CD8-positive, alpha-beta memory T cell (primary cell): Measurements from ENCODE around the gene LMX1A. TPM values are rescaled to one million over a fixed set of nuclear protein-coding genes. Genes with fewer than 3 reads are reported as not detected.

Source experiments
- CTCF ChIA-PET: fragments of 350-600 bp; sonication (Branson Sonifier 250); formaldehyde crosslinking; loops from one replicate; lab custom pipeline; 2021; ENCODE audit warnings: antibody characterized with exemption; lab: Charles Lee
- POLR2A ChIA-PET: fragments of 350-600 bp; sonication (Branson Sonifier 250); formaldehyde crosslinking; loops from one replicate; lab custom pipeline; 2021; ENCODE audit warnings: antibody characterized with exemption; lab: Charles Lee
- DNase-seq, 5 donors: peaks; one replicate each; pipeline versions ENCODE4 v3.0.0 to v3.0.0-alpha.2; 2020 to 2022; ENCODE audit warnings: mixed read lengths in 1 of 5
- H3K27ac ChIP-seq: one replicate; pipeline ENCODE4 v1.7.0; 2013; ENCODE audit warnings: low read depth, mild to moderate bottlenecking, low read length, moderate library complexity
- H3K27me3 ChIP-seq: 2 replicates; pipeline ENCODE4 v1.7.0; 2013; ENCODE audit warnings: low read length, mild to moderate bottlenecking; ENCODE audit not compliant: insufficient read depth, poor library complexity, severe bottlenecking
- H3K36me3 ChIP-seq: 2 replicates; pipeline ENCODE4 v1.7.0; 2013; ENCODE audit warnings: mild to moderate bottlenecking, low read length, moderate library complexity; ENCODE audit not compliant: insufficient read depth
- H3K4me1 ChIP-seq: 2 replicates; pipeline ENCODE4 v1.7.0; 2013; ENCODE audit warnings: mild to moderate bottlenecking, low read length, moderate library complexity; ENCODE audit not compliant: insufficient read depth
- H3K4me3 ChIP-seq: 2 replicates; pipeline ENCODE4 v1.7.0; 2013; ENCODE audit warnings: mild to moderate bottlenecking, low read length
- H3K9me3 ChIP-seq: 2 replicates; pipeline ENCODE4 v1.7.0; 2013; ENCODE audit warnings: mild to moderate bottlenecking, low read length
- H3K27ac Mint-ChIP-seq, 8 donors: one replicate each; pipeline ENCODE4 v1.8.0; 2020 to 2021; ENCODE audit warnings: mixed read lengths in 8 of 8, mild to moderate bottlenecking in 6 of 8, inconsistent platforms in 3 of 8, moderate library complexity in 3 of 8
- H3K27me3 Mint-ChIP-seq, 2 donors: one replicate each; pipeline ENCODE4 v1.8.0; 2020 to 2021; ENCODE audit warnings: mixed read lengths in 2 of 2, mild to moderate bottlenecking in 1 of 2, moderate library complexity in 1 of 2
- H3K36me3 Mint-ChIP-seq, 3 donors: one replicate each; pipeline ENCODE4 v1.8.0; 2020 to 2021; ENCODE audit warnings: mixed read lengths in 3 of 3, inconsistent platforms in 1 of 3, mild to moderate bottlenecking in 1 of 3
- H3K4me1 Mint-ChIP-seq, 3 donors: one replicate each; pipeline ENCODE4 v1.8.0; 2020 to 2021; ENCODE audit warnings: mixed read lengths in 3 of 3, inconsistent platforms in 1 of 3, mild to moderate bottlenecking in 1 of 3
- H3K4me3 Mint-ChIP-seq, 7 donors: one replicate each; pipeline ENCODE4 v1.8.0; 2020 to 2021; ENCODE audit warnings: mixed read lengths in 7 of 7, mild to moderate bottlenecking in 6 of 7, moderate library complexity in 4 of 7, inconsistent platforms in 2 of 7
- H3K9me3 Mint-ChIP-seq, 5 donors: one replicate each; pipeline ENCODE4 v1.8.0; 2020 to 2022; ENCODE audit warnings: mixed read lengths in 5 of 5, mild to moderate bottlenecking in 3 of 5, moderate library complexity in 2 of 5, inconsistent platforms in 1 of 5
- polyA plus RNA-seq: library from polyadenylated mRNA; unstranded; fragments of 300-500 nt; fragmentation: Illumina TruSeq; gene quantifications from one replicate; pipeline ENCODE4 v1.2.3, GENCODE V29; 2021
- total RNA-seq, 2 experiments: library from RNA; stranded (reverse); gene quantifications; one replicate each; pipeline ENCODE4 v1.2.3, GENCODE V29; 2021

Gene LMX1A
- total and polyA plus RNA-seq, 3 experiments from 2014 or later = not detected

DNA sequence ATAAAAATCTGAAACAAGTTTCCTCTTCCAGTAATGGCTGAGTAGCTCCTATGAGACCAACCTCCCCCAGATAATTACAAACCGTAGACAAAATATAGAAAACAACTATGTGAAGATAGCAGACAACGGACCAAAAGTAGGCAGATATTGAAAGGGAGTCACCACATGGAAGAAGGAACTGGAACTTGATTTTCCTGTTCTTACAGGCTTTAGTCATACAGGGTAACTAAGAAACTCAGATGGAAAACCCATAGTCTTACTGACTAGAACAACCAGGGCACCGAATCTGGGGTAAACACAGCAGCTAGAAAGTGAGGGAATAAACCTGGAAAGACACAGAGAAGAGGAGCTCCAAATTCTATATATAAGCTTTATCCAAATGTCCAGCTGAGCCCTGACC, 26.0 kb downstream of the LMX1A start:
- ChIA-PET CTCF (no interaction called here), POLR2A (no interaction called here)
- no peak overlapping the region for H3K27ac ChIP-seq
- H3K4me3 ChIP-seq = no peak overlapping the region
- H3K36me3 ChIP-seq = no peaks in the 10 kb centered on the region
- peaks cover 14 to 38% of the 10 kb centered on the region in 2 donors for H3K27me3 Mint-ChIP-seq
- no peaks in the 10 kb centered on the region for H3K4me1 ChIP-seq
- no peak for DNase-seq
- no peaks in the 10 kb centered on the region for H3K9me3 ChIP-seq
- H3K36me3 Mint-ChIP-seq = no peaks in the 10 kb centered on the region
- H3K4me3 Mint-ChIP-seq = no peak overlapping the region
- no peaks in the 10 kb centered on the region for H3K4me1 Mint-ChIP-seq
- no peaks in the 10 kb centered on the region for H3K27me3 ChIP-seq
- H3K9me3 Mint-ChIP-seq = peaks cover 0 to 2% (median 0%) of the 10 kb centered on the region in 5 donors
- no peak overlapping the region for H3K27ac Mint-ChIP-seq

DNA sequence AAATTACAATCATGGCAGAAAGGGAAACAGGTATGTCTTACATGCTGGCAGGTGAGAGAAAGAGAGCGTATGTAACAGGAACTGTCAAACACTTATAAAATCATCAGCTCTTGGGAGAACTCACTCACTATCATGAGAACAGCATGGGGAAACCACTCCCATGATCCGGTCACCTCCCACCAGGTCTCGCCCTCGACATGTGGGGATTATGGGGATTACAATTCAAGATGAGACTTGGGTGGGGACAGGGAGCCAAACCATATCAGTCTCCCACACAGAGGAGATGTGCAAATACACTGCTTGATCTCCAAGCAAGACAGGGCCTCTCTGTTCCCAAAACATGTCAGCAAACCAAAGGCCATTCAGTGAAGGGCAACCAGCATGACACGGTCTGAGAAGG, 27.4 kb downstream of the LMX1A start:
- DNase-seq = no peak
- Mint-ChIP-seq H3K4me1 (no peaks in the 10 kb centered on the region), H3K27ac (no peak overlapping the region), H3K36me3 (no peaks in the 10 kb centered on the region), H3K27me3 (peaks cover 20 to 47% of the 10 kb centered on the region in 2 donors), H3K9me3 (peaks cover 0 to 2% (median 0%) of the 10 kb centered on the region in 5 donors), H3K4me3 (no peak overlapping the region)
- H3K9me3 ChIP-seq = no peaks in the 10 kb centered on the region
- H3K27ac ChIP-seq = no peak overlapping the region
- ChIA-PET CTCF (no interaction called here), POLR2A (no interaction called here)
- H3K36me3 ChIP-seq = no peaks in the 10 kb centered on the region
- no peak overlapping the region for H3K4me3 ChIP-seq
- H3K27me3 ChIP-seq = peaks cover 4% of the 10 kb centered on the region
- no peaks in the 10 kb centered on the region for H3K4me1 ChIP-seq

DNA sequence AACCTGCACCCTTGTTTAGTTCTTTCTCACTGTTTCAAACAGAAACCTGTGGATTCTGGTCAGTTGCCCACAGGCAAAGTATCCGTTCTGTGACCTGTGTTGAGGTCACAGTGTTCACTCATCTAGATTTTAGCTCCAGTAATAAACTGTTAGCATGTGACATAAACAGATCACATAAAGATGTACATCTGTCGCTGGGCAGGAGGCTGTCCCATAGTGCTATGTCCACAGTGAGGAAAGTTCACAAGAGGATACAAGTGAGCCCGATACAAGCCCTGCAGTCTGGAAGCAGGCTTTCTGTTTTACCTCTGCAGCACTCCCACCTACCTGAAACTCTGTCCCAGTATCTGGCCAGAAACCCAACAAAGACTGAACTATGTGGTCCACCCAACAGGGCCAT, 28.4 kb downstream of the LMX1A start:
- Mint-ChIP-seq H3K4me3 (no peak overlapping the region), H3K27me3 (peaks cover 19 to 48% of the 10 kb centered on the region in 2 donors), H3K9me3 (peaks cover 0 to 2% (median 0%) of the 10 kb centered on the region in 5 donors), H3K27ac (no peak overlapping the region), H3K36me3 (no peaks in the 10 kb centered on the region), H3K4me1 (no peaks in the 10 kb centered on the region)
- CTCF ChIA-PET = no interaction called here
- DNase-seq = no peak
- no peaks in the 10 kb centered on the region for H3K36me3 ChIP-seq
- H3K27me3 ChIP-seq = peaks cover 4% of the 10 kb centered on the region
- POLR2A ChIA-PET = no interaction called here
- H3K9me3 ChIP-seq = no peaks in the 10 kb centered on the region
- H3K4me1 ChIP-seq = no peaks in the 10 kb centered on the region
- no peak overlapping the region for H3K4me3 ChIP-seq
- H3K27ac ChIP-seq = no peak overlapping the region

DNA sequence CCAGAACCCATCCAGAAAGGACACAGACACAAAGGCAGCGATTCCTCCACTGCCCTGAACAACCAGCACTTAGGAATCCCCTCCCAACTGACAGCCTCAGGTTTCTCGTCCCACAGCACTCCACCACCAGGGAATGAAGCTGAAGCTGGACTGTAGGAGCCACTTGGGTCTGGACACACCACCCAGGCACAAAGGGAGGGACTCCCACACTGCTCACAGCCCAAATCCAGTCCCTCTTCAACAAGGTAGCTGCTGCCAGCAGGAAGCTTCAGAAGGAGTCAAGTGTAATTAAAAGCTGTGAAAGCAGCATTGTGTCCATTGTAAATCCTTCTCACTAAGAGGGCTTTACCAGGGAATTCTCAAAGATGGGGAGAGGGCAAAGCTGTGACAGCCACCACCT, 29.0 kb downstream of the LMX1A start:
- peaks cover 19 to 48% of the 10 kb centered on the region in 2 donors for H3K27me3 Mint-ChIP-seq
- no peaks in the 10 kb centered on the region for H3K36me3 Mint-ChIP-seq
- no peak for DNase-seq
- no peak overlapping the region for H3K27ac ChIP-seq
- peaks cover 4% of the 10 kb centered on the region for H3K27me3 ChIP-seq
- POLR2A ChIA-PET = no interaction called here
- H3K36me3 ChIP-seq = no peaks in the 10 kb centered on the region
- no peaks in the 10 kb centered on the region for H3K9me3 ChIP-seq
- H3K4me3 Mint-ChIP-seq = no peak overlapping the region
- H3K4me1 ChIP-seq = no peaks in the 10 kb centered on the region
- no peaks in the 10 kb centered on the region for H3K4me1 Mint-ChIP-seq
- peaks cover 0 to 2% (median 0%) of the 10 kb centered on the region in 5 donors for H3K9me3 Mint-ChIP-seq
- CTCF ChIA-PET = no interaction called here
- H3K27ac Mint-ChIP-seq = no peak overlapping the region
- no peak overlapping the region for H3K4me3 ChIP-seq

DNA sequence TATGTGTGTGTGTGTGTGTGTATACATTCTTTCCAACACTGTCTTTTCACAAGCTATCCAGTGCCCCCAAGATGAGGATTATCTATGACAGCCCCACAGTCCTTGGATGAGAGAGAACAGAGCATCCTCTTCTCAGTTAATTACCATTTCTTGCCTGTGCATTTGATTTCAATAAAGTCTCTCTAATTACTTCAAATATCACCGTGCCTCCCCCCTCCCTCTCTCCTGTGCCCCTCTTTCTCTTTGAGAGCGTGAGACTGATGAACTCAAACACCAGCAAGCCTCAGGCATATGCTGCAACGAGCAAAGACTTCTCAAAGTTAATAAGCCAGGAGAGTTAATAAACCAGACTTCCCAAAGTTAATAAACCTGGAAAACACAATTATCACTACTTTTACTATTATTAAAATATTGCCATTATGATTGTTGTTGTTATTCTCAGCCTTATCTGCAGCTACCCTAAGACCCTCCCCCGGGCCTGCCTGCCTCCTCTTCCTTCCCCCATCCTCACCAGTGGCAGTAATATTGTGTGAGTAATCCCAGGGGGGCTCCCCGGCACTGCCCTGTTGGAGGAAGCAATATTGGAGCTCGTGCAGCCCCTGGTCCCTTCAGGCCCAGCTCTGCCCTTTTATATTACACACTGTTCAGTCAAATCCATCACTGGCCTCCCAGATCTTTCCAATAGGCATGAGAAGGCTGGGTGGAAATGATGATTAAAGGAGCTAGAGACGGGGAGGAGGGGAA, 30.9 kb downstream of the LMX1A start:
- Mint-ChIP-seq H3K4me3 (no peak overlapping the region), H3K27ac (no peak overlapping the region), H3K4me1 (no peaks in the 10 kb centered on the region), H3K27me3 (peaks cover 23 to 49% of the 10 kb centered on the region in 2 donors), H3K9me3 (no peaks in the 10 kb centered on the region), H3K36me3 (no peaks in the 10 kb centered on the region)
- Histone ChIP-seq H3K4me3 (no peak overlapping the region), H3K4me1 (no peaks in the 10 kb centered on the region), H3K9me3 (no peaks in the 10 kb centered on the region), H3K27me3 (peaks cover 4% of the 10 kb centered on the region), H3K36me3 (no peaks in the 10 kb centered on the region), H3K27ac (no peak overlapping the region)
- POLR2A ChIA-PET = no interaction called here
- CTCF ChIA-PET = no interaction called here
- no peak for DNase-seq

DNA sequence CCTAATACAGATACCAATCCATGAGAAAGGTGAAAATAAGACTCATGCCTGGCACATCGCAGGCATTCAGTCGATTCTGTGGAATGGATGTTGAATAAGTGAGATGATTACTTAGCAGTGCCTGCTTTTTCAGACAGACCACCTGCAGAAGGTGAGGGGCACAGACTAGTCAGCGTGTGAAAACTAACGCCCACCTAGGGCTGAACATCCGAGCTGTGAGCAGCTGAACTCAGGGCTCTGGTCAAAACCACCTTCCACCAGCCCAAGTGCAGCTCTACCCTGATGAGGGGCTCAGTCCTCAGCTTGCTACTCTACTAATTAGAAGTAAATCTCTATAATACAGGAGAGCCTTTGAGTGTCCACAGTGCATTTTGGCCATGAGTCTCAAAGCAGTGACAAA, 32.5 kb downstream of the LMX1A start:
- H3K4me1 Mint-ChIP-seq = no peaks in the 10 kb centered on the region
- DNase-seq = no peak
- H3K27ac Mint-ChIP-seq = no peak overlapping the region
- no peaks in the 10 kb centered on the region for H3K36me3 ChIP-seq
- H3K27ac ChIP-seq = no peak overlapping the region
- no peaks in the 10 kb centered on the region for H3K9me3 ChIP-seq
- H3K4me3 ChIP-seq = no peak overlapping the region
- peaks cover 0 to 3% (median 0%) of the 10 kb centered on the region in 5 donors for H3K9me3 Mint-ChIP-seq
- CTCF ChIA-PET = no interaction called here
- H3K27me3 Mint-ChIP-seq = peaks cover 20 to 51% of the 10 kb centered on the region in 2 donors
- peaks cover 4% of the 10 kb centered on the region for H3K27me3 ChIP-seq
- H3K36me3 Mint-ChIP-seq = no peaks in the 10 kb centered on the region
- H3K4me3 Mint-ChIP-seq = no peak overlapping the region
- POLR2A ChIA-PET = no interaction called here
- no peaks in the 10 kb centered on the region for H3K4me1 ChIP-seq

DNA sequence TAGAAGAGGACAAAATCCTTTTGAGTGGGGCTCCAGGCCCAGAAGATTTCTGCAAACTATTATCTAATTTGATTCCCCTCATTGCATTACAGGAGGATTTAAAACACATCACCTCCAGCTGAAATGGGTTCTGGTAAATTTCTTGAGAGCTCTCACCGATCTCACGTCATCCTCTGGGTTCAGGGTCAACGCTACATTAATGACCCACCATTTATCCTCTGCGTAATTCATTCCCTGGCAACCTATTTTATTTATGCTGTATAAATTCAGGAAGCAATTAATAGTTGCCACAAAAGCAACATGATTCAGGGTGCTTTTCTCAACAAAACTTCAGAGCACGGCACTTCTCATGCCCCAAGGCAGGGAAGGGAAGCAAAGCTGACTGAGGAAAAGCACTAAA, 38.9 kb downstream of the LMX1A start:
- no peak overlapping the region for H3K4me3 ChIP-seq
- Mint-ChIP-seq H3K4me1 (no peaks in the 10 kb centered on the region), H3K36me3 (peaks cover 0 to 1% (median 0%) of the 10 kb centered on the region in 3 donors), H3K9me3 (peaks cover 0 to 3% (median 0%) of the 10 kb centered on the region in 5 donors), H3K27me3 (peaks cover 20 to 47% of the 10 kb centered on the region in 2 donors), H3K27ac (no peak overlapping the region), H3K4me3 (no peak overlapping the region)
- CTCF ChIA-PET = no interaction called here
- no peak overlapping the region for H3K27ac ChIP-seq
- no peaks in the 10 kb centered on the region for H3K27me3 ChIP-seq
- H3K9me3 ChIP-seq = no peaks in the 10 kb centered on the region
- no peaks in the 10 kb centered on the region for H3K4me1 ChIP-seq
- no peak for DNase-seq
- H3K36me3 ChIP-seq = no peaks in the 10 kb centered on the region
- POLR2A ChIA-PET = no interaction called here

DNA sequence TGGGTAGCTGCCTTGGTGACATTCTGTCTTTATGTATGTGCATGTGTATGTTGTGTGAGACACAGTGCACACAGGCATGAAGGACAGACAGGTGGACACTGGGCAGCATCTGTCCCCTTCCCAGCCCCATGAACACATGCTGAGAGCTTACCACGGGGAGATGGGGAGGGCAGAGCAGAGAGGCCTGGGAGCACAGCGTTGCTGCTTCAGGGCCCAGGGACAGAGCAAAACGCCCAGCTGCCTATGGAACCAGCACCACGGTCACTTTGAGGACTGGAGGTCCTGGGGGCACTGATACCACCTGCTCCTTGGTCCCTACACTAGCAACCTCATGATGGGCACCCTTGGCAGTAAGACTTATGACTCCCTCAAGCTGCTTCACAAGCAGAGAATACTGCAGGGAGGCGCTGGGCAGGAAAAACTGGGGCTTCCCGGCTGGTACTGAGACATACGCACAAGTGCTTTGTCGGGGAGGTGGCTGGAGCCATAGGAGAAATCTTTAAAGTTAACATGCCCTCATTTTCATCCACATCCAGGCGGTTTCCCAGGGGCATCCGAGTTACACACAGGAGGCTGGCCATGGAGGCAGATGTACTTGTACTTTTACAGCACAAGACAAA, 40.3 kb downstream of the LMX1A start:
- Mint-ChIP-seq H3K27ac (no peak overlapping the region), H3K4me3 (no peak overlapping the region), H3K27me3 (peaks cover 20 to 47% of the 10 kb centered on the region in 2 donors), H3K36me3 (peaks cover 0 to 1% (median 0%) of the 10 kb centered on the region in 3 donors), H3K4me1 (no peaks in the 10 kb centered on the region), H3K9me3 (peaks cover 0 to 4% (median 0%) of the 10 kb centered on the region in 5 donors)
- no peaks in the 10 kb centered on the region for H3K27me3 ChIP-seq
- no peaks in the 10 kb centered on the region for H3K36me3 ChIP-seq
- H3K9me3 ChIP-seq = no peaks in the 10 kb centered on the region
- POLR2A ChIA-PET = no interaction called here
- CTCF ChIA-PET = no interaction called here
- no peak overlapping the region for H3K4me3 ChIP-seq
- no peaks in the 10 kb centered on the region for H3K4me1 ChIP-seq
- H3K27ac ChIP-seq = no peak overlapping the region
- DNase-seq = no peak
